Uterus (tissue), 4 donors: ENCODE measurements around the gene ATP5F1E. TPM values are rescaled to one million over a fixed set of nuclear protein-coding genes. Genes with fewer than 3 reads are reported as not detected.

Experiments
- DNase-seq, 2 donors: peaks; one replicate each; pipeline ENCODE4 v3.0.0-alpha.2; 2019 to 2020
- H3K27ac ChIP-seq, 2 donors: fragments of 200-600 bp; sonication (generic); 1 replicate in 1 of 2; 2 replicates in 1 of 2; pipeline ENCODE4 v1.5.1; 2016 to 2018
- H3K27me3 ChIP-seq, 2 donors: fragments of 200-600 bp; sonication (generic); one replicate each; pipeline ENCODE4 v1.5.1; 2018 to 2019; ENCODE audit warnings: control low read depth in 1 of 2
- H3K36me3 ChIP-seq, 2 donors: fragments of 200-600 bp; sonication (generic); one replicate each; pipeline ENCODE4 v1.5.1; 2019; ENCODE audit warnings: control low read depth in 1 of 2
- H3K4me1 ChIP-seq, 2 donors: fragments of 200-600 bp; sonication (generic); one replicate each; pipeline ENCODE4 v1.5.1; 2018 to 2019; ENCODE audit warnings: control low read depth in 1 of 2
- H3K4me3 ChIP-seq, 2 donors: fragments of 200-600 bp; sonication (generic); 1 replicate in 1 of 2; 2 replicates in 1 of 2; pipeline ENCODE4 v1.5.1; 2018 to 2019; ENCODE audit warnings: mild to moderate bottlenecking in 1 of 2
- H3K9me3 ChIP-seq, 2 donors: fragments of 200-600 bp; sonication (generic); one replicate each; pipeline ENCODE4 v1.5.1; 2019; ENCODE audit warnings: control low read depth in 1 of 2
- CTCF ChIP-seq, 4 experiments: fragments of 200-600 bp in 2 of 4; fragments of 450-650 bp in 2 of 4; sonication (generic) in 2 of 4; IDR thresholded peaks; one replicate each; pipeline ENCODE4 v1.5.1; 2016 to 2019; ENCODE audit warnings: antibody characterized with exemption in 4 of 4, mild to moderate bottlenecking in 2 of 4, moderate library complexity in 1 of 4
- POLR2A ChIP-seq, 2 donors: fragments of 450-650 bp; IDR thresholded peaks; one replicate each; pipeline ENCODE4 v1.6.1; 2016; ENCODE audit warnings: antibody characterized with exemption in 2 of 2, mild to moderate bottlenecking in 1 of 2, moderate library complexity in 1 of 2
- intact Hi-C: fragments of 100-400 bp; cut with DNase I; formaldehyde crosslinking; loops from one replicate; pipeline ENCODE4 v1.15.1; 2023; ENCODE audit warnings: low total_unique reads
- total RNA-seq, 4 donors: library from RNA; depleted of rRNA in 3 of 4; stranded (reverse); fragments of >200 nt in 3 of 4; gene quantifications; one replicate each; pipeline versions ENCODE4 v1.1.0 to v1.2.4, GENCODE V29; 2014 to 2023
- donor health status: DM: yes; HTN: yes; CAD: no.

The ATP5F1E gene
- total RNA-seq, 4 donors from 2014 or later = 5.6 to 42.4 (median 21.1) TPM

- Histone ChIP-seq H3K27me3 (no peaks in the 10 kb centered on the region), H3K4me3 (no peak overlapping the region), H3K27ac (peak overlapping the region in 1 of 2 donors; percentile 80), H3K4me1 (peaks cover 0 to 4% of the 10 kb centered on the region in 2 donors), H3K9me3 (no peaks in the 10 kb centered on the region), H3K36me3 (no peaks in the 10 kb centered on the region)
- no peak for TF ChIP-seq CTCF (IDR thresholded peaks at IDR 0.05)
- TF ChIP-seq POLR2A (IDR thresholded peaks at IDR 0.05) = no peak
- intact Hi-C loops = no loop called here
- DNase-seq = no peak
Observed at GRCh38 chr20:59004493-59004762, 27.7 kb downstream of the ATP5F1E start.

DNA sequence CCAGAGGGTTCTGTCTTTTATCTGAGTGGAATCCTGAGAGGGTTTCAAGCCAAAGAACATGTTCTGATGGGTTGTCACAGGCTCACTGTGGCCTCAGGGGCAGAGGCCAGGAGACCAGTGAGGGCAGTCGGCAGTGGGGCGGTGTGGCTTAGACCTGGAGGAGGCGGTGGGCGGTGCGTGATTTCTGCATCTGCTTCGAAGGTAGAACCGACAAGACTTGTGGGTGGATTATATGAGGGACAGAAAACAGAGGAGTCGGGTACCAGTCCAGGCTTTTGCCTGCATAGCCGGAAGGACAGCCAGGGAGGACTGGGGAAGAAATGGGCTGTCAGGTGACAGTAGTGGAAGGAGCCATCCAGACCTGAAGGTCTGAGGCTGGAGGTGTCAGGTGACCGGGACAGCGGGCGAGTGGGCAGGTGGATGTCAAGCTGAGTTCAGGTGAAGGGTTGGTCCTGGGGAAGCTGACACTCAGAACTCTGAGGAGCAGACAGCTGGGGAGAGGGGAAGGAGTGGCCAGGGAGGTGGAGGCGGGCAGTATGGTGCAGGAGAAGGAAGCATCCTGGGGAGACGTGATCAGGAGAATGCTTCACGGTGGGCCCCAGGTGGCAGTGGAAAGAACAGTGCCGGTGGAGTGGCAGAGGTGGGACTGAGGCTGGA lies 28.2 kb downstream of the ATP5F1E start:
- peak overlapping the region in 1 of 2 donors; percentile 80 for H3K27ac ChIP-seq
- no peak for DNase-seq
- H3K36me3 ChIP-seq = no peaks in the 10 kb centered on the region
- intact Hi-C loops = no loop called here
- no peaks in the 10 kb centered on the region for H3K27me3 ChIP-seq
- no peak for TF ChIP-seq CTCF (IDR thresholded peaks at IDR 0.05)
- no peak for TF ChIP-seq POLR2A (IDR thresholded peaks at IDR 0.05)
- no peak overlapping the region for H3K4me3 ChIP-seq
- peaks cover 0 to 4% of the 10 kb centered on the region in 2 donors for H3K4me1 ChIP-seq
- H3K9me3 ChIP-seq = no peaks in the 10 kb centered on the region

GRCh38 chr20:59002874-59003399 lies 29.2 kb downstream of the ATP5F1E start:
- DNase-seq = no peak
- Histone ChIP-seq H3K9me3 (no peaks in the 10 kb centered on the region), H3K36me3 (no peaks in the 10 kb centered on the region), H3K4me3 (no peak overlapping the region), H3K27me3 (no peaks in the 10 kb centered on the region), H3K27ac (no peak overlapping the region), H3K4me1 (peaks cover 0 to 4% of the 10 kb centered on the region in 2 donors)
- intact Hi-C loops = no loop called here
- TF ChIP-seq POLR2A (IDR thresholded peaks at IDR 0.05) (no peak), CTCF (IDR thresholded peaks at IDR 0.05) (no peak)

GRCh38 chr20:59002388-59002787 lies 29.7 kb downstream of the ATP5F1E start:
- no peaks in the 10 kb centered on the region for H3K27me3 ChIP-seq
- H3K4me3 ChIP-seq = no peak overlapping the region
- H3K4me1 ChIP-seq = peaks cover 0 to 4% of the 10 kb centered on the region in 2 donors
- intact Hi-C loops = no loop called here
- TF ChIP-seq CTCF (IDR thresholded peaks at IDR 0.05) (no peak), POLR2A (IDR thresholded peaks at IDR 0.05) (no peak)
- no peak overlapping the region for H3K27ac ChIP-seq
- DNase-seq = no peak
- H3K9me3 ChIP-seq = no peaks in the 10 kb centered on the region
- H3K36me3 ChIP-seq = no peaks in the 10 kb centered on the region

- no peak for DNase-seq
- TF ChIP-seq CTCF (IDR thresholded peaks at IDR 0.05) (no peak), POLR2A (IDR thresholded peaks at IDR 0.05) (no peak)
- no peaks in the 10 kb centered on the region for H3K9me3 ChIP-seq
- peaks cover 0 to 4% of the 10 kb centered on the region in 2 donors for H3K4me1 ChIP-seq
- H3K27ac ChIP-seq = no peak overlapping the region
- H3K27me3 ChIP-seq = no peaks in the 10 kb centered on the region
- no peak overlapping the region for H3K4me3 ChIP-seq
- no peaks in the 10 kb centered on the region for H3K36me3 ChIP-seq
- intact Hi-C loops = no loop called here
Observed at GRCh38 chr20:59001449-59002171, 30.5 kb downstream of the ATP5F1E start.
